Stomach (tissue), 4 donors: ENCODE measurements around the gene PDE4B.

Source experiments
- EP300 ChIP-seq: sonication (generic); formaldehyde crosslinking; IDR thresholded peaks from one replicate; pipeline ENCODE4 v1.6.1; 2017; ENCODE audit warnings: antibody characterized with exemption
- POLR2A ChIP-seq, 4 donors: fragments of 450-650 bp; IDR thresholded peaks; one replicate each; pipeline ENCODE4 v1.6.1; 2016; ENCODE audit warnings: antibody characterized with exemption in 4 of 4, control low read depth in 2 of 4, mild to moderate bottlenecking in 1 of 4, moderate library complexity in 1 of 4
- POLR2AphosphoS5 ChIP-seq, 3 donors: sonication (generic); formaldehyde crosslinking; IDR thresholded peaks; one replicate each; pipeline ENCODE4 v1.6.1; 2016; ENCODE audit warnings: antibody characterized with exemption in 3 of 3

GRCh38 chr1:66050123-66050522 is 257.4 kb downstream of the PDE4B start:
- TF ChIP-seq POLR2A (IDR thresholded peaks at IDR 0.05): no peak
- TF ChIP-seq POLR2AphosphoS5 (IDR thresholded peaks at IDR 0.05): no peak
- TF ChIP-seq EP300: no peak
